IMR-90 (cell line): ENCODE results near the gene TMEM161B. TPM values are rescaled to one million over a fixed set of nuclear protein-coding genes. Genes with fewer than 3 reads are reported as not detected.
"Not testable (repeated sequence)": the region's sequence is repeated elsewhere in the genome, so short reads cannot be mapped to it uniquely, and the experiment has no call there.

Experiments used
- ATAC-seq: fragments of 200-7000 bp; cut with Tn5 transposase; 2 replicates; pipeline ENCODE4 v1.9.1; 2020; ENCODE audit warnings: low read depth, mild to moderate bottlenecking, moderate library complexity
- BruUV-seq: library from RNA; stranded (reverse); fragments of 400-500 nt; replicated peaks from 2 replicates; lab custom pipeline; 2021; lab: Mats Ljungman, UMichigan
- CTCF ChIA-PET: fragments of 300-600 bp; formaldehyde crosslinking; extraction: SDS; loops from one replicate; lab custom pipeline; 2021; ENCODE audit warnings: antibody characterized with exemption; lab: Yijun Ruan, JAX
- POLR2A ChIA-PET: fragments of 300-600 bp; sonication (Branson Sonifier 250); formaldehyde crosslinking; loops from one replicate; lab custom pipeline; 2022; ENCODE audit warnings: antibody characterized with exemption; ENCODE audit not compliant: unreplicated experiment; lab: Charles Lee
- DNase-seq: peaks from one replicate; pipeline ENCODE4 v3.0.0; 2013
- H2AFZ ChIP-seq: replicated peaks from 2 replicates; pipeline ENCODE3; 2013; ENCODE audit warnings: low read length, mild to moderate bottlenecking; ENCODE audit not compliant: poor library complexity
- H2AK5ac ChIP-seq: 2 replicates; pipeline ENCODE4 v1.6.1; 2013; ENCODE audit warnings: low read depth, low read length, inconsistent platforms
- H2AK9ac ChIP-seq: replicated peaks from 2 replicates; pipeline ENCODE3; 2013; ENCODE audit warnings: mild to moderate bottlenecking, low read depth, low read length, moderate library complexity; ENCODE audit not compliant: poor library complexity
- H2BK120ac ChIP-seq: 2 replicates; pipeline ENCODE4 v1.6.1; 2013; ENCODE audit warnings: low read depth, low read length, inconsistent platforms
- H2BK15ac ChIP-seq: 3 replicates; pipeline ENCODE4 v1.6.1; 2013; ENCODE audit warnings: low read depth, low read length, inconsistent platforms
- H2BK20ac ChIP-seq: 2 replicates; pipeline ENCODE4 v1.6.1; 2013; ENCODE audit warnings: low read depth, mild to moderate bottlenecking, inconsistent platforms, low read length, moderate library complexity
- H2BK5ac ChIP-seq: 2 replicates; pipeline ENCODE4 v1.6.1; 2013; ENCODE audit warnings: mild to moderate bottlenecking, low read depth, low read length, inconsistent platforms; ENCODE audit not compliant: poor library complexity, severe bottlenecking
- H3K14ac ChIP-seq: replicated peaks from 2 replicates; pipeline ENCODE4 v1.6.1; 2013; ENCODE audit warnings: low read depth, low read length, inconsistent platforms
- H3K18ac ChIP-seq: 2 replicates; pipeline ENCODE4 v1.6.1; 2013; ENCODE audit warnings: low read depth, low read length, control low read depth
- H3K23ac ChIP-seq: 2 replicates; pipeline ENCODE4 v1.6.1; 2013; ENCODE audit warnings: low read depth, low read length, inconsistent platforms
- H3K27ac ChIP-seq: 2 replicates; pipeline ENCODE4 v1.5.1; 2013; ENCODE audit warnings: mild to moderate bottlenecking, control low read depth, low read length; ENCODE audit not compliant: insufficient read depth
- H3K27me3 ChIP-seq: 2 replicates; pipeline ENCODE4 v1.6.1; 2013; ENCODE audit warnings: low read length; ENCODE audit not compliant: control insufficient read depth, insufficient read depth
- H3K36me3 ChIP-seq: 2 replicates; pipeline ENCODE4 v1.6.1; 2013; ENCODE audit warnings: low read length, mixed read lengths; ENCODE audit not compliant: control insufficient read depth, insufficient read depth
- H3K4ac ChIP-seq: 2 replicates; pipeline ENCODE4 v1.6.1; 2013; ENCODE audit warnings: low read depth, low read length, inconsistent platforms
- H3K4me1 ChIP-seq: 2 replicates; pipeline ENCODE4 v1.6.1; 2013; ENCODE audit warnings: low read length, mixed read lengths; ENCODE audit not compliant: control insufficient read depth, insufficient read depth
- H3K4me2 ChIP-seq: 2 replicates; pipeline ENCODE4 v1.6.1; 2013; ENCODE audit warnings: low read depth, mild to moderate bottlenecking, control low read depth, low read length, moderate library complexity
- H3K4me3 ChIP-seq: 2 replicates; pipeline ENCODE4 v1.5.1; 2013; ENCODE audit warnings: low read depth, mild to moderate bottlenecking, control low read depth, low read length, moderate library complexity; ENCODE audit not compliant: insufficient read depth
- H3K56ac ChIP-seq: 2 replicates; pipeline ENCODE4 v1.6.1; 2013; ENCODE audit warnings: low read length, inconsistent platforms; ENCODE audit not compliant: insufficient read depth; ENCODE audit errors: extremely low read depth
- H3K79me1 ChIP-seq, 2 experiments: 2 replicates each; pipeline ENCODE4 v1.6.1; 2013; ENCODE audit warnings: low read length in 2 of 2, inconsistent platforms in 1 of 2, low read depth in 1 of 2
- H3K9ac ChIP-seq: 2 replicates; pipeline ENCODE4 v1.6.1; 2013; ENCODE audit warnings: low read depth, low read length, control low read depth
- H3K9me1 ChIP-seq: 2 replicates; pipeline ENCODE4 v1.6.1; 2013; ENCODE audit warnings: low read length, inconsistent platforms; ENCODE audit not compliant: insufficient read depth
- H3K9me3 ChIP-seq: 2 replicates; pipeline ENCODE4 v1.6.1; 2013; ENCODE audit warnings: low read length; ENCODE audit not compliant: control insufficient read depth, insufficient read depth
- H4K20me1 ChIP-seq: 2 replicates; pipeline ENCODE4 v1.6.1; 2013; ENCODE audit warnings: low read length, inconsistent platforms; ENCODE audit not compliant: insufficient read depth
- H4K5ac ChIP-seq: 2 replicates; pipeline ENCODE4 v1.6.1; 2013; ENCODE audit warnings: mild to moderate bottlenecking, low read depth, low read length, control low read depth
- H4K8ac ChIP-seq, 2 experiments: 2 replicates each; pipeline ENCODE4 v1.6.1; 2013; ENCODE audit warnings: low read depth in 2 of 2, low read length in 2 of 2, control low read depth in 1 of 2, inconsistent platforms in 1 of 2
- H4K91ac ChIP-seq: 2 replicates; pipeline ENCODE4 v1.6.1; 2013; ENCODE audit warnings: low read depth, low read length, inconsistent platforms; ENCODE audit not compliant: insufficient read depth
- WGBS, 2 experiments: methylation state at CpG; one replicate each; pipeline versions ENCODE4 v1.1.5 to v1.1.7; 2013; ENCODE audit warnings: missing lambda C conversion rate in 2 of 2; ENCODE audit not compliant: insufficient read length in 1 of 2; ENCODE audit errors: extremely low coverage in 2 of 2; 5-methylcytosine and 5-hydroxymethylcytosine counted together
- dilution Hi-C: fragments of 300-500 bp; cut with HindIII; formaldehyde crosslinking; loops from one replicate; pipeline ENCODE4 v1.14.3; 2018; ENCODE audit warnings: low sequenced_read_pairs; ENCODE audit not compliant: unreplicated experiment
- in situ Hi-C: fragments of 300-500 bp; cut with MboI; formaldehyde crosslinking; loops from 3 replicates; pipeline ENCODE4 v1.14.3; 2019; ENCODE audit warnings: low sequenced_read_pairs, inconsistent platforms, mixed read lengths
- intact Hi-C: fragments of 100-400 bp; cut with micrococcal nuclease; formaldehyde crosslinking; loops from 2 replicates; pipeline ENCODE4 v1.10.0; 2022
- polyA plus RNA-seq, 3 experiments: library from polyadenylated mRNA; depleted of rRNA; stranded (reverse); fragments of >200 nt; gene quantifications; 2 replicates each; pipeline ENCODE4 v1.2.3, GENCODE V29; 2012; ENCODE audit warnings: low replicate concordance in 1 of 3
- total RNA-seq: library from RNA; depleted of rRNA; stranded (reverse); fragments of >200 nt; gene quantifications from 2 replicates; pipeline ENCODE4 v1.2.3, GENCODE V29; 2012

TMEM161B gene
- total and polyA plus RNA-seq, 2 of the 4 experiments (the other 2 are of a cell fraction) = 7.4 to 9.3 TPM

GRCh38 chr5:88264565-88264964 lies 4.1 kb downstream of the TMEM161B start:
- H3K4me2 ChIP-seq, BruUV-seq, H2BK120ac ChIP-seq, H3K4me1 ChIP-seq, H3K9me3 ChIP-seq, H3K4ac ChIP-seq, in situ Hi-C loops, H2AK5ac ChIP-seq, H4K5ac ChIP-seq, H3K4me3 ChIP-seq, dilution Hi-C loops, POLR2A ChIA-PET, H3K14ac ChIP-seq, H2AK9ac ChIP-seq, H2BK15ac ChIP-seq, H3K27ac ChIP-seq, H2BK20ac ChIP-seq, H3K23ac ChIP-seq, H3K9ac ChIP-seq, H3K18ac ChIP-seq, H4K8ac ChIP-seq, H3K36me3 ChIP-seq, DNase-seq, H3K27me3 ChIP-seq, ATAC-seq, H2AFZ ChIP-seq, H2BK5ac ChIP-seq, H3K56ac ChIP-seq, H4K91ac ChIP-seq, H3K9me1 ChIP-seq, H4K20me1 ChIP-seq: not testable (repeated sequence)
- 80% methylated on average over 1 of the region's 2 CpGs; no CpG with 5 or more reads in 1 of the 2 experiments for WGBS, 2 experiments
- H3K79me1 ChIP-seq = peaks cover 29% of the 10 kb centered on the region in 2 experiments
- CTCF ChIA-PET = interaction anchor here (0.7 kb wide), 1 partner anchor 304 kb away, joined by 4 read pairs; no protein-coding TSS in a partner anchor
- intact Hi-C loops = loop anchor here (5.0 kb wide), 1 partner anchor 398 kb away; no protein-coding TSS in a partner anchor
